HG03175 (cell line): ENCODE results near the gene FRMD8.
"Not testable (repeated sequence)": the region's sequence is repeated elsewhere in the genome, so short reads cannot be mapped to it uniquely, and the experiment has no call there.

Experiments
- ATAC-seq: cut with Tn5 transposase; IDR thresholded peaks from one replicate; pipeline ENCODE4 v1.9.1; 2021; ENCODE audit warnings: mild to moderate bottlenecking, moderate library complexity; ENCODE audit not compliant: unreplicated experiment

FRMD8 gene

GRCh38 chr11:65412271-65413076, 26.0 kb downstream of the FRMD8 start:
- no peak for ATAC-seq

- ATAC-seq, result not testable (repeated sequence)
Measured at GRCh38 chr11:65413077-65413664, 26.7 kb downstream of the FRMD8 start.

- ATAC-seq, result no peak
Measured at GRCh38 chr11:65414776-65415498, 28.5 kb downstream of the FRMD8 start.

GRCh38 chr11:65415499-65416340, 29.3 kb downstream of the FRMD8 start:
- no peak for ATAC-seq

- peak; percentile 37 for ATAC-seq
Measured at GRCh38 chr11:65416341-65416824, 29.9 kb downstream of the FRMD8 start.

GRCh38 chr11:65416841-65417701, 30.6 kb downstream of the FRMD8 start:
- no peak for ATAC-seq

GRCh38 chr11:65417702-65418430, 31.4 kb downstream of the FRMD8 start:
- no peak for ATAC-seq

- ATAC-seq, result no peak
Measured at GRCh38 chr11:65418431-65418680, 31.9 kb downstream of the FRMD8 start.

- ATAC-seq, result peak; percentile 48
Measured at GRCh38 chr11:65418681-65419459, 32.4 kb downstream of the FRMD8 start.

- no peak for ATAC-seq
Measured at GRCh38 chr11:65419460-65419771, 33.0 kb downstream of the FRMD8 start.

- ATAC-seq, result no peak
Measured at GRCh38 chr11:65419772-65420481, 33.5 kb downstream of the FRMD8 start.

GRCh38 chr11:65420506-65420905, 34.1 kb downstream of the FRMD8 start:
- no peak for ATAC-seq

GRCh38 chr11:65420979-65421793, 34.7 kb downstream of the FRMD8 start:
- ATAC-seq, result no peak

- ATAC-seq, result no peak
Measured at GRCh38 chr11:65421794-65422632, 35.6 kb downstream of the FRMD8 start.

- peak; percentile 23 for ATAC-seq
Measured at GRCh38 chr11:65422633-65423515, 36.4 kb downstream of the FRMD8 start, which contains the start of gene NEAT1. NEAT1 (plus strand) TSS chr11:65422798.
